NCI-H774 (cell line): ENCODE measurements around the gene STIM2.
"Not testable (repeated sequence)": the region's sequence is repeated elsewhere in the genome, so short reads cannot be mapped to it uniquely, and the experiment has no call there.

Experiments
- DNase-seq: peaks from one replicate; lab custom pipeline; 2025; lab: John Stamatoyannopoulos, UW

STIM2 gene

DNA sequence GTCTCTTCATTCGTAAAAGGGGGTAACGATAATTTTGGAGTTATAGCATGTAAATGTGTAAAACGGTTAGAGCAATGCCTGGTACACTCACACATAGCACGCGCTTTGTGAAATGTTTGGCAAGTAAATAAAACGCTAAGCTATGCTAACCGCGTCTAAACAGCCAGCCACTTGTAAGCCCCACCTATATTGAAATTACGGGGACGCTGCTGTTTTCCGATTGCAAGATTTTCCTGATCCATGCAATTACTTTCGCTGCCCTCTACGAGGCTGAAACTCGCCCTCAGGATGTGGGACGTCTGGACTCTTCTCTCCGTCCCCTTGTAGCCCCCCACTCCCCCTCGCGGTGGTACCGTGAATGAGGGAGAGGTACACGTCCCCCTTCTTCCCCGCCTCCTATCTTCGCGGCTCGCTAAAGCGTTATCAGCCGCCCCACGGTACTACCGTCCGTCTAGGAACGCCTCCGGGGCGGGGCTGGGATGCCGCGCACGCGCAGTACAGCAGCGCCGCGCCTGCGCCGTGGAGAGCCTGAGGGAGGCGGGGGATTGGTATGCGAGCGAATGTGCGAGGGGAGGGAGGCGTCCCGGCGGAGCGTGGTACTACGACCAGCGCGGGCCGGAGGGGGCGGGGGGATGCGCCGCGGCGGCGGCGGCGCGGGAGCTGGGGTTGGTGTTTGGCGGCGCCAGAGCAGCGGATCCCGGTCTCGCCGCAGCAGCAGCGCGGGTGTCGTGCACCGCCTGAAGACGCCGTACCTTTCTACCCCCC lies at the start of gene STIM2:
STIM2 (plus strand) TSS at position 685 of the 765 bp plus-strand sequence.
- peak; percentile 96 for DNase-seq

DNA sequence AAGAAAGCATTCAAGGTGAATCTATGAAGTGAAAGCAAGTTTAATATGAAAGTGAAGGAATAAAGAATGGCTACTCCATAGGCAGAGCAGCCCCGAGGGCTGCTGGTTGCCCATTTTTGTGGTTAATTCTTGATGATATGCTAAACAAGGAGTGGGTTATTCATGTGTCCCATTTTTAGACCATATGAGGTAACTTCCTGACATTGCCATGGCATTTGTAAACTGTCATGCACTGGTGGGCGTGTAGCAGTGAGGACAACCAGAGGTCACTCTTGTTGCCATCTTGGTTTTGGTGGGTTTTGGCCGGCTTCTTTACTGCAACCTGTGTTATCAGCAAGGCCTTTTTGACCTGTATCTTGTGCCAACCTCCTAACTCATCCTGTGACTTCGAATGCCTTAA lies 49.1 kb upstream of the STIM2 start:
- DNase-seq = not testable (repeated sequence)

DNA sequence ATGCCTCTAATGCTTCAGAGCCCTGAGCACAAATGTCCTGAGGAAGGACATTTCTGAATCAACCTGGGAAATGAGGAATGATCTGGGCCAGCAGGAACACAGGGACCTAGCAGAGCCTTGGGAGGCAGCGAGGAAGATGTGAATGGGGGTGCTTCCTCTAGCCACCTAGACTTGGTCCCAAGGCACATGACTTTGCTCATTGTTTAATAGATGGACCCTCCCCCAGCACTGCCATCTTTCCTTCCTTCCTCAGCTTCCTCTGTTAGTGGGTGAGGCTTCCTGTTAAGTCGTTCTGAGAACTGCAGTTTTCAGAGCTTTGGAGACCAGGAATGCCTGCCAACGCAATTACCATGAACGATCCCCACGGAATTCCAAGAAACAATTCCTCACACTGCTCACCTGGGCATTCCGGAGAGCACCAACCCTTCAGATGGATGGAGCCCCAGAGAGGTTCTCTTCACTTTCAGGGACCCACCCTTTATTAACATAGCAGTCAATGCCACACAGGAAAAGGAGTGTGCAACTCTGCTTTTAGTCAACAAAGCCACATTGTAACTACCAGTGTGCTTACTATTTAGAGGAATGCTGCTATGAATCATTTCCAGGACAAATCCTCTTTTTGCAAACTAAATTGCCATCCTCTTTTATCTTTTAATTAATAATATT lies 48.5 kb upstream of the STIM2 start:
- no peak for DNase-seq

DNA sequence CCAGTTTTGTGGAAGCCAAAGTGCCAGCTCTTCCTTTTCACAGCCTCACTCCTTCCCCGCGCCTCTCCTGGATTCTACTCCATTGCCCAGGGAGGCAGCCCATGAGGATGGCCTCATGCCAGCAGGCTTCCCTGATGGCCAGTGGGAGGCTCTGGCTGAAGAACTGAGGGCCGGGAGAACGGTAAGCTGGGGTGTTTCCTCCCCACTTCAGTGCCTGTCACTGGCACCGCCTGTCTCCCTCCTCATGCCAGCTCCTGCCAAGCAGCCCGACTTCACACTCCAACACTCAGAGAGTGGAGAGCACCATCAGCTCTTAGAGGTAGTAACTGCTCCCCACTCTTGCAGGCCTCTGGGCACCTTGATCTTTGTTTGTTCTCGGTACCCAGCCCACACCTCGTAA lies 46.9 kb upstream of the STIM2 start:
- DNase-seq = no peak

DNA sequence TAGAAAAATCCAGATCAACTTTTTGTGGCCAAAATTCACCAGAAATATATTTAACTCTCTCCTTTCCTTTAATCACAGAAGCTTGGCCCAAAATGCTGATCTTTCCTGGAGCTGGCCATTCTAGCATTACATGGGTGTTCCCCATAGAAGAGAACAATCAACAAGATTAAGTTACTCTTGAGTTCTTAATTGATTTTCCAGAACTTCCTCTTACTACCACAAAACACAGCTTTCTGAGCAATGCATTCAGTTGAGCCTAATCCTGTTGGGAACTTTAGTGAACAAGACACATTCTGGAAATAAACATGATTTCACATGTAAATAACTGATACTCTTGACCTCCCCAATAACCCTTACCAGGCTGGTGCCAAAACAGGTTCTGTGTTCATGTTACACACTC lies 45.4 kb upstream of the STIM2 start:
- no peak for DNase-seq

DNA sequence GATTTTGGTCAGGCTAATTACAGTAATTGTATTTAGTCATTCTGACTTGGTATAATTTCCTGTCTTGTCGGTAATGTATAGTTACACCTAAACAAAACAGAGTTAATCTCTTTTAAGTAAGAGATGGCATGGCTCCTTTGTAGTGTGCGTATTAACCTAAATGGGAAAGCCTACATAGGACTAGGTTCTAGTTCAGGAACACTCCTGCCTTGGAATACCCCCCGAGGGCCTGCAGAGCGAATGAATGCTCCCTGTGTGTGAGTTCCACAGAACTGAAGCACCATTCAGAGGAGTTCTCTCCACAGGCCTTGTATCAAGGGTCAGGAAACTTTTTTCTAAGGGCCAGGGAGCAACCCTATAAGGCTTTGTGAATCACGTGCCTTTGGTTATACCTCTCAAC lies 44.9 kb upstream of the STIM2 start:
- no peak for DNase-seq

DNA sequence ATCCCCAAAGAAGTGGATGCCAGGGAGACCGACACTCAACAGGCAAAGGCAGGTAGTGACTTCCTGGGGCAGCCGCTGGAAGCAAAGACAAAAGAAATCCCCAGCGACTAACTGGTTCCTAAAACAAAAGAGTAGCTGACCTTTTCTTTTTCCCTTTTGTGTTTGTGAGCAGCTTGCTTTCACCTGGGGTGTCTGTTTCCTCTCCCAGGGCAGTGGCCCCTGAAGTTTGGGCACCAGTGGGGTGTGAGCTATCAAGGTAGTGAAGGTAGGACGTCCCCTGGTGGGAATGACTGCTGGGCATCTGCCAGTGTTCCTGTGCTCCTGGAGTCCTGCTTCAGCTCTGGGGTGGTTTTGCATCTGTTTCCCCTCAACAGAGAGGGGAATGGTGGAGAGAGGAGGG lies 41.6 kb upstream of the STIM2 start:
- no peak for DNase-seq

DNA sequence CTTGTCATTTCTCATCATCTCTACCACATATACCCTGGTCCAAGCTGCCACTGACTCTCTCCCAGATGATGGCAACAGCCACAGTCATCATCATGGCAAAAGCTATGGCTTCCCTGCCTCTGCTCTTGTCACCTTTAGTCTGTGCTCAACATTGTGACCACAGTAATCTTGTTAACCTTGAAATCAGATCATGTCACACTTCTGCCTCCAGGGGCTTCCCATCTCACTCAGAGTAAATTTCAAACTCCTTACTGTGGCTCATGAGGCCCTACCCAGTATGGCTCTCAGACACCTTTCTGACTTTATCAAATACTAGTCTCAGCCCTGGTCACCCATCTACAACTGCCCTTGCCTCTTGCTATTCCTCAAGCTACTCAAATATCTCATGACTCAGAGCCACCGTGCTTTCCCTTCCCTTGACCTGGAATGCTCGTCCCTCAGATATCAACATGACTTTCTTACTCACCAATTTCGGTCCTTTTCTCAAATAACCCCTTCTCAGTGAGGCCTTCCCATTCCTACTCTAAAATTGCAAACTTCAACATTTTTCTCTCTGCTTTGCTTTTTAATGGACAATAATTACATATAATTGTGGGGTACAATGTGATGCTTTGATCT lies 41.1 kb upstream of the STIM2 start:
- DNase-seq = no peak

DNA sequence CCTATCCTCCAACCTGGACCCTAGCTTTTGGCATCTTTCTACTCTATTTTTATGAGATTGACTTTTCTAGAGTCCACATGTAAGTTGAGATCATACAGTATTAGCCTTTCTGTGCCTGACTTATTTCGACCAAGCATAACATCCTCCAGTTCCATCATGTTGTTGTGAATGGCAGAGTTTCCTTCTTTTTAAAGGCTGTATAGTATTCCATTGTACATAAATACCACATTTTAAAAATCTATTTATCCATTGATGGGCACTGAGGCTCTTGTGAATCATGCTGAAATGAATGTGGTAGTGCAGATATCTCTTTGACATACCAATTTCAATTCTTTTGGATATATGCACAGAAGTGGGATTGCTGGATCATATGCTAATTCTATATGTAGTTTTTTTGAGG lies 40.3 kb upstream of the STIM2 start:
- DNase-seq = no peak

DNA sequence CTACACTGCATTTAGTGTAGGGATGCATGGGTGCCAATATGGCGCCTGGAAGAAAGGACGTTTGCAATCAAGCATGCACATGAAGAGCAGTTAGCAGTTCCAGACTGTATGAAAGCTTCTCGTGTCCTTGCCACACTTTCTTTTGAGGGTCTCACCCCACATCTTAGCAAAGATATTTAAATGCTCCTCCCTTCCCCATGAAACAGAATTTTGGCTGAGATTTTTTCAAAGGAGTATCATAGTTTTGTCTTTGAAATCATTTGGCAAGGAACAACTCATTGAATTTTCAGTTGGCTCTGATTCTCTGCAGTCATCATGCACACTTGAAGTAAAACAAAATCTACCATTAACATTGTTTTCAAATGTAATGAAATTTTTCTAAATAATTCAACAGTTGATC lies 39.6 kb upstream of the STIM2 start:
- no peak for DNase-seq

DNA sequence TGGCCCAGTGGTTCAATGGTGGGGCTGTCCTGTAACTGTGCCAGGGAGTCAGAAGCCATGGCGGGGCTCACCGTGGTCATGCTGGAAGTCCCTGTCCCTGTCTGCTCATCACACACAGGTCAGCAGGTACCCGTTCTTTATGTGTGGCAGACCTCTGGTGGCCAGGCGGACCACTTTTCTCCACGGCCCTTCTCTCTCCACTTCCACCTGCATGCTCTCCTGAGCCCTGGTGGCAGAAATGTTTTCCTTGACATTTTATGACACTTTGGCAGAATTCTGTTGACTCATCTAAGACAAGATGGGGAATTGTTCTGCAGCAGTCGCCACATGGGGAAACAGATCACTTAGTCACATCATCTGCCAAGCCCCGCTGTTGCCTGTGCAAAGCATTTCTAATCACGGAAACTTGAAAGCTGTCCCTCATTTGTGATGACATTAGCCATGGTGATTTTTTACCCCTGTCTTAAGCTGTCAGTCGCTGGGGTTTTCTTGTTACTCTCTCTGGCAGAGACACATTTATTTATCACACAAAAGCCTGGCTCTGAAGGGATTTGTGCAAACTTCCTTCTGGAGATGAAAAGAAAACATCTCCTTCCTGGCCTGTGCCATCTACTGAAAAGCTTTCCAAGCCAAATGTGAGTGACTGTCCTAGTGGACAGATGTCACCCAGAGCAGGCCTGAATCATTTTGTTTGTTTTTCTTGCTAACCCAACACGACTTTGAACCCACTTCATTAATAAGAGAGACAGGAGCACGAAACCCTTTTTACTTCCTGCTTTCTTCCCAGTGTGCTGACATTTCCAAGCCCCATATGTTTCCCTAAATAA lies 38.8 kb upstream of the STIM2 start:
- DNase-seq = no peak

DNA sequence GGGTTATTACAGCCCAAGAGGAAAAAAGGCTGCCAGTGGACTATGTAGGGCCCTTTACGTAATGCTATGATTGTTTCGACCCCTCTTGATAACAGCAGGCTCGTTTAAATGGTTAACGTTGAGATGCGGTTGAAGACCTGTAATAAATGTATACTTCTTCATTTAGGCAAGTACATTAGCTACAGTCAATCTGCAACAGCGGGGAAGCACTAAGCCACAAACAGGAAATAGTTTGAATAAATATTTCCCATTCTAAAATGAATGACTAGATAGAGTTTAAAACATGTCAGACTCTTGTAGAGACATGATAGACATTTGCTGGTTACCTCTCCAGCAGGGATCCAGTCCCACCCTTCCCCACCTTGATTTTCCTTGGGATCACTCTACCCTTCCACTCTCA lies 38.1 kb upstream of the STIM2 start:
- DNase-seq = no peak

DNA sequence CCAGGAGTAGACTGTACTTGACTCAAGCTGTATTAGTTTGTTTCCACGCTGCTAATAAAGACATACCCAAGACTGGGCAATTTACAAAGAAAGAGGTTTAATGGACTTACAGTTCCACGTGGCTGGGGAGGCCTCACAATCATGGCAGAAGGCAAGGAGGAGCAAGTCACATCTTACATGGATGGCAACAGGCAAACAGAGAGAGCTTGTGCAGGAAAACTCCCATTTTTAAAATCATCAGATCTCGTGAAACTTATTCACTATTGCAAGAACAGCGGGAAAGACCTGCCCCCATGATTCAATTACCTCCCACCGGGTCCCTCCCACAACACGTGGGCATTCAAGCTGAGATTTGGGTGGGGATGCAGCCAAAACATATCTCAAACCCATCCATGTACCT lies 37.7 kb upstream of the STIM2 start:
- not testable (repeated sequence) for DNase-seq

DNA sequence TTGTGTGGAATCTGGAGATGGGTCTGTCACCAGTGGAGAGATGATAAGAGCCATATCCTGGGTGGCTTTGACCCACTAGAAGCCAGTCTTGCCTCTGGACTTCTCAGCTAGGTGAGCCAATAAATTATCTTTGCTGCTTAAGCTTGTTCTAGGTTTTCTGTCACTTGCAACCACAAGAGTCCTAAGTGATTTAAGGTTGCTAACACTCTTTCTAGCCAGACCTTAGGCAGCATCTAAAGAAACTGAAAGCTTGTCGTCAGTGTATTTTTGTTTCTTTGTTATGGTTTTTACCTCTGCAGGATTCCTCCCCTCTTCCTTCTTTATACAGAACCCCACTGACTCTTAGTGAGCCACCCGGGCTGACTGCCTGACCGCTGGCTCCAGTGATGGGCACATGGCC lies 37.1 kb upstream of the STIM2 start:
- DNase-seq = no peak

DNA sequence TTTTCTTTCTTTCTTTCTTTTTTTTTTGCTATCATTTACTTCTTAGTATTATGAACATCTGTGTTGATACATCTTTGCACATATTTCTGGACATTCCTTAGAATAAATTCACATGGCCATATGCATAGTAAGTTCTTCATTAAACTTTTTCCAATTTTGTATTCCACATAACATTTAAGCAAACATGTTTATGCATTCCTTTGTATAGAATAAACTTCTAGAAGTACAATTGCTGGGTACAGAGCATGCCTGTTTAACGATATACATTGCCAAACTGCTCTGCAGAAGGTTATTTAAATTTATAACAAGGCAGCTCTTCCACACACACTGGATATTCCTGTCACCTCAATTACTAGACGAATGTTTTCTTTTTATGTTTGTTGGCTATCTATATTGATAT lies 36.0 kb upstream of the STIM2 start:
- DNase-seq = no peak

DNA sequence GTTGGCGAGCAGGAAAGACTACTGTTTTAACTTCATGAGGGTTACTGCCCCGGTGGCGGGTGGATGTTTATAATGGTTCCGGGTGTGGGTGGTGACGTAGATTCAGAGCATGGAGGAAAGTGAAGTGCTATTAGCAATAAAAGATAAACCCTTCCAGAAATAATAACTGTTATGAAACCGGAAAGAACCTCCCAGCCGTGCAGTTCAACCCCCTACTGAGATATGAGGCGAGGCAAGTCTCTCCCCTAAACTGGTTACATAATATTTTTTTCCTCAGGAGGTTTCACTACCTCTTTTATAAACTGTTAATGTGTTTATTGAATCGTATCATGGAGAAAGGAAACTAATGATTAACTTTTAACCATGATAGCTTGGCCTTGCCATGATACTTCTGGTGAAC lies 33.9 kb upstream of the STIM2 start:
- no peak for DNase-seq

DNA sequence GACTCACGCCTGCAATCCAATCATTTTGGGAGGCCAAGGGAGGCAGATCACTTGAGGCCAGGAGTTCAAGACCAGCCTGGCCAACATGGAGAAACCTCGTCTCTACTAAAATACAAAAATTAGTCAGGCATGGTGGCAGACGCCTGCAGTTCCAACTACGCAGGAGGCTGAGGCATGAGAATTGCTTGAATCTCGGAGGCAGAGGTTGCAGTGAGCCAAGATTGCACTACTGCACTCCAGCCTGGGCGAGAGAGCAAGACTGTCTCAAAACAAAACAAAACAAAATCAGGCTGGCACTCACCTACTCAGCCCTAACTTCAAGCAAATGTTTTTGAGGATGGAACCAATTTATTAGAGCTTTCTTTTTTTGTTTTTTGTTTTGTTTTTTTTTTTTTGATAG lies 33.3 kb upstream of the STIM2 start:
- not testable (repeated sequence) for DNase-seq

DNA sequence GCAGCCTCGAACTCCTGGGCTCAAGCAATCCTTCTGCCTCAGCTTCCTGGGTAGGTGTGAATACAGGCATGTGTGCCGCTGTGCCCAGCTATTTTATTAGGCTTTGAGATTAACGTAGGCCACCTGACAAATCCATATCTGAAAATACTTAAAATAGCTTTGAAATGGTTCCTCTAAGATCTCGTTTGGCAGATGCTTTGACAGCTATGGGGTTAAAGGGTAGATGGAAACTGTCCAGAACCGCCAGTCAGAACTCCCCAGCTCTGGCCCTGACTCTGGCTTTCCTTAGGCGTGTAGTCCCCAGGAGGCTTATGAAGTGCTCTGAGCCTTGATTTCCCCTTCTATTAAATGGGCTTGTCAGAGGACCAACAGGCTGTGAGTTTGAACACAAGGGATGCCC lies 32.8 kb upstream of the STIM2 start:
- no peak for DNase-seq

DNA sequence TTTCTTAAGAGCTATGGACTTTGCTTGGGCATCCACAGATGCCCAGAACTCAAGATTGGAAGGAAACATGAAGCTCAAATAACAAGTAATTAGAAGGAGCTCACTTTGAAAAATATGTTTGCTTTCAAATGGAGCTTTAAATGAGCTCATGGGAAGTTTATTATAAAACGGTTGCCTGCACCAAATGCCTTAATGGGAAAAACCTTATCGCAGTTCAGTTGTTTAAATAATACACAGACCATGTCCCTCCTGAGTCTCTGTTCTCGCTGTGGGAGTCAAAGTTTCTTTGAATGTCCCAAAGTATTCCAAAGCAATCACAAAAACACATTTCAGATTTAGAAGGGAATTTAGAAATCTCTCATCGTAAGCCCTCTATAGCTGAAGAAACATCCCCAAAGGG lies 31.6 kb upstream of the STIM2 start:
- DNase-seq = no peak

DNA sequence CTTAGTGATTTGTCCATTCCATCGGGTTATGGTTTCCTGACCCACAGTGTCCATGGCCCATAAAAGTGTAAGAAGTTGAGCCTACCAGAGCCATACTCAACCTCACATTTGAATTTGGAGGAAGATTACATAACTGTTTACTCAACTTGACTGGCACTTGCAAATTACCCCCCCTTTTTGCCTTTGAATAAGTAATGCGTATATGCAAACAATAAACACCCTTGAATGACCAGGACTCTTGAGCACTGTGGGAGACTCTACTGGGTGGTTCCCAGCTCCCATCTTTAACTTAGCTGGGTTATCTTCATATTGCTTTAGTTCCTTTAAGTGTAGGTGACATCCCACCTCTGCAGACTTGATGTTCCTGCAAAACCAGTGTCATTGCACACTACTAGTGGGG lies 30.6 kb upstream of the STIM2 start:
- DNase-seq = no peak

DNA sequence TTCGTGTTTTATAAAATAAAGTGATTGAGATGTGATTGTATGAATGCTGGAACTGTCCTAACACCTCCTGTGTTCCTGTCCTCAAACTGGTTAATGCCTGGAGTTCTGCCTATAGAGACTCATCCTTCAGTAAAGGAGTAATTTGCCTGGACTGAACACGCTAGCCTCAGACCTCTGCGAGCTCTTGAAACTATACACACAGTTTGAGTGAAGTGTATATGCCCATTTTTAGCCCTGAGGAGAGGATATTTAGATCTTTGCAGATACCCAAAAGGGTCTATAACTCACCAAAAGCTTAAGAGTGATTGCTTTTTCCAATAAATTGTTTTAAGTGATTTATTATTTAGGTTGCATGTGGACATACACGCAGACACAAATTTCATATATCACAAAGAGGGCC lies 29.9 kb upstream of the STIM2 start:
- DNase-seq = no peak

DNA sequence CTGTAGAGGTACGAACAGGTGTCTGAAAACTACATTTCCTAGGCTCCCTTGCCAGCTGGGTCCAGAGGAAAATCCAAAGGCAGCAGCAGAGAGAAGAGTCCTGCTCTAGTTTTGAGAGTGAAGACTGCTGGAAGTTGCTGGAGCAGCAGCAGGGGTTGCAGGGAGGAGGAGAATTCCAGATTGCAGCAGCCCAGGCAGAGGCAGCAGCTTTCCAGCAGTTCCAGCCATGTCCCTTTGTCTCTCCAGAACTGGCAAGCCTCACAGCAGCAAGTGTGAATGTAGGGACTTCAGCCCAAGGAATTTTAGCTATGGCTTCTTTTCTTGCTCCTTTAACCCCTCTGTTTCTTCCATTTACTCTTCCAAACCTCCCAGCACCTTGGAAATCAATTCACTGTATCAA lies 24.1 kb upstream of the STIM2 start:
- DNase-seq = no peak
